Spleen (tissue), 11 donors: ENCODE data around the gene MYO5B. TPM values are rescaled to one million over a fixed set of nuclear protein-coding genes. Genes with fewer than 3 reads are reported as not detected.
A peak's percentile ranks its signal among the peaks of the same experiment; 100 is the strongest.

ENCODE experiments used
- DNase-seq: peaks from one replicate; pipeline ENCODE4 v3.0.0-alpha.2; 2020
- H3K27ac ChIP-seq, 8 donors: fragments of 200-600 bp; sonication (generic) in 7 of 8; 1 replicate in 4 of 8; 2 replicates in 4 of 8; pipeline versions ENCODE4 v1.5.0 to v1.8.0; 2016 to 2021; ENCODE audit warnings: inconsistent platforms in 4 of 8, mild to moderate bottlenecking in 4 of 8, moderate library complexity in 1 of 8
- H3K27me3 ChIP-seq, 7 donors: fragments of 200-600 bp; sonication (generic) in 6 of 7; replicated peaks in 1 of 7; 1 replicate in 4 of 7; 2 replicates in 3 of 7; pipeline versions ENCODE4 v1.5.0 to v1.8.0; 2016 to 2021; ENCODE audit warnings: inconsistent platforms in 3 of 7, mild to moderate bottlenecking in 1 of 7
- H3K36me3 ChIP-seq, 6 donors: fragments of 200-600 bp; sonication (generic) in 5 of 6; 1 replicate in 4 of 6; 2 replicates in 2 of 6; pipeline versions ENCODE4 v1.5.0 to v1.8.0; 2016 to 2021; ENCODE audit warnings: inconsistent platforms in 2 of 6
- H3K4me1 ChIP-seq, 6 donors: fragments of 200-600 bp; sonication (generic) in 5 of 6; 1 replicate in 3 of 6; 2 replicates in 3 of 6; pipeline versions ENCODE4 v1.5.0 to v1.8.0; 2016 to 2021; ENCODE audit warnings: inconsistent platforms in 3 of 6
- H3K4me3 ChIP-seq, 8 donors: fragments of 200-600 bp; sonication (generic) in 7 of 8; 1 replicate in 4 of 8; 2 replicates in 4 of 8; pipeline versions ENCODE4 v1.5.0 to v1.8.0; 2016 to 2021; ENCODE audit warnings: inconsistent platforms in 4 of 8, mild to moderate bottlenecking in 4 of 8, moderate library complexity in 2 of 8
- H3K9me3 ChIP-seq, 8 donors: fragments of 200-600 bp; sonication (generic) in 7 of 8; 1 replicate in 4 of 8; 2 replicates in 4 of 8; pipeline versions ENCODE4 v1.5.0 to v1.8.0; 2016 to 2021; ENCODE audit warnings: inconsistent platforms in 4 of 8
- CTCF ChIP-seq, 11 experiments: fragments of 200-600 bp in 7 of 11; fragments of 450-650 bp in 4 of 11; sonication (generic) in 4 of 11; IDR thresholded peaks in 8 of 11; conservative IDR thresholded peaks in 3 of 11; 1 replicate in 7 of 11; 2 replicates in 4 of 11; pipeline versions ENCODE4 v1.4.0 to v1.8.0; 2016 to 2021; ENCODE audit warnings: antibody characterized with exemption in 11 of 11, inconsistent platforms in 4 of 11, mild to moderate bottlenecking in 1 of 11
- POLR2A ChIP-seq, 3 donors: fragments of 450-650 bp; IDR thresholded peaks; one replicate each; pipeline ENCODE4 v1.5.1; 2017; ENCODE audit warnings: antibody characterized with exemption in 3 of 3, mild to moderate bottlenecking in 1 of 3
- POLR2AphosphoS5 ChIP-seq, 3 donors: sonication (generic); formaldehyde crosslinking; IDR thresholded peaks; one replicate each; pipeline ENCODE4 v1.5.1; 2017; ENCODE audit warnings: antibody characterized with exemption in 3 of 3
- WGBS, 5 donors: extraction: QIAGEN DNeasy Blood & Tissue Kit in 3 of 5; methylation state at CpG; one replicate each; pipeline versions ENCODE4 v1.1.5 to v1.1.7; 2013 to 2018; 5-methylcytosine and 5-hydroxymethylcytosine counted together
- intact Hi-C: fragments of 100-400 bp; cut with DNase I; formaldehyde crosslinking; loops from one replicate; pipeline ENCODE4 v1.15.0; 2023; ENCODE audit warnings: low total_unique reads
- polyA plus RNA-seq, 3 donors: library from polyadenylated mRNA; stranded (reverse); fragments of 200-250 nt; gene quantifications; one replicate each; pipeline ENCODE4 v1.2.1, GENCODE V29; 2013
- total RNA-seq, 7 donors: library from RNA; depleted of rRNA in 3 of 7; stranded (reverse); fragments of >200 nt in 3 of 7; fragmentation: NEBNext Ultra II Directional in 4 of 7; extraction: Animal tissue kit (Norgen Biotek cat#: 25700) in 4 of 7; gene quantifications; one replicate each; pipeline versions ENCODE4 v1.1.0 to v1.2.1, GENCODE V29; 2016 to 2021
- donor health status: healthy with polysubstance abuse.
- donor health status: DM: no; HTN: no; CAD: no; lungs with moderate emphysema.
- donor health status: DM: no; HTN: no; CAD: no.
- donor health status: Bipolar disorder and iron deficiency.
- donor health status: healthy.
- donor health status: DM: no; HTN: no; CAD: no.
- donor health status: DM: yes; HTN: yes; CAD: no.

Gene MYO5B
- total and polyA plus RNA-seq, 10 donors = 0.74 to 6.0 (median 2.4) TPM

- Histone ChIP-seq H3K4me1 (no peaks in the 10 kb centered on the region), H3K27me3 (no peaks in the 10 kb centered on the region), H3K9me3 (no peaks in the 10 kb centered on the region), H3K36me3 (no peaks in the 10 kb centered on the region), H3K27ac (no peak overlapping the region), H3K4me3 (no peak overlapping the region)
- intact Hi-C loops = no loop called here
- DNase-seq = no peak
- peak in 8 of 11 experiments; percentile 36 to 72 (median 56) for TF ChIP-seq CTCF (IDR thresholded peaks at IDR 0.05 in 8 of 11, conservative IDR thresholded peaks at IDR 0.05 in 3 of 11)
- TF ChIP-seq POLR2AphosphoS5 (IDR thresholded peaks at IDR 0.05) = no peak
- TF ChIP-seq POLR2A (IDR thresholded peaks at IDR 0.05) = no peak
- WGBS, 5 donors = 84 to 99% (median 85%) methylated on average over 3 of the region's 3 CpGs
Observed at GRCh38 chr18:50009773-50010335, 185.1 kb downstream of the MYO5B start.

- WGBS, 5 donors = 65 to 76% (median 71%) methylated on average over 3 of the region's 3 CpGs
- intact Hi-C loops = no loop called here
- no peaks in the 10 kb centered on the region for H3K9me3 ChIP-seq
- no peaks in the 10 kb centered on the region for H3K4me1 ChIP-seq
- TF ChIP-seq CTCF (IDR thresholded peaks at IDR 0.05 in 8 of 11, conservative IDR thresholded peaks at IDR 0.05 in 3 of 11) = no peak
- TF ChIP-seq POLR2A (IDR thresholded peaks at IDR 0.05) = no peak
- TF ChIP-seq POLR2AphosphoS5 (IDR thresholded peaks at IDR 0.05) = no peak
- no peaks in the 10 kb centered on the region for H3K36me3 ChIP-seq
- H3K27ac ChIP-seq = no peak overlapping the region
- no peak overlapping the region for H3K4me3 ChIP-seq
- DNase-seq = no peak
- no peaks in the 10 kb centered on the region for H3K27me3 ChIP-seq
Observed at GRCh38 chr18:50008306-50008705, 186.6 kb downstream of the MYO5B start.

- H3K27ac ChIP-seq = no peak overlapping the region
- H3K4me1 ChIP-seq = no peaks in the 10 kb centered on the region
- H3K4me3 ChIP-seq = no peak overlapping the region
- intact Hi-C loops = no loop called here
- no peaks in the 10 kb centered on the region for H3K9me3 ChIP-seq
- 58 to 83% (median 74%) methylated on average over 2 of the region's 2 CpGs for WGBS, 5 donors
- DNase-seq = no peak
- H3K27me3 ChIP-seq = peaks cover 0 to under 1% (median 0%) of the 10 kb centered on the region in 7 donors
- TF ChIP-seq CTCF (IDR thresholded peaks at IDR 0.05 in 8 of 11, conservative IDR thresholded peaks at IDR 0.05 in 3 of 11) (no peak), POLR2AphosphoS5 (IDR thresholded peaks at IDR 0.05) (no peak), POLR2A (IDR thresholded peaks at IDR 0.05) (no peak)
- H3K36me3 ChIP-seq = no peaks in the 10 kb centered on the region
Observed at GRCh38 chr18:50006470-50007046, 188.4 kb downstream of the MYO5B start.

DNA sequence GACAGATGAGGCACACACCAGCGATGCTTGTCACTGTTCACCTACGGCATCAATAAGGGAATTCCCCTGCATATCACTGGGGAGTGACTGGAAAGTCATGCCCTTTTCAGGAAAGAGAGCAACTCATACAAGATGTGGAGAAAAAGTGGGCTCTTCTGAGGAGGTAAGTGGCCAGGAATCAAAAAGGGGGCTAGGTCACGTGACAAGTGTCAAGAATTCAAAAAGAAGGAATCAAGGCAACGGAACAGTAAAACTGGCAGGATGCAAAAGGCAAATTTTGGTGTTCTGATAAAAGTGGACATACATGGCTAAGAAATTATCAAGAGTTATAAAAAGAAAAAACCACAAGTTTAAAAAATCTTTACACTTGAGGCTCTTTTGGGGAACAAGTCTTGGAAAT lies 190.9 kb downstream of the MYO5B start:
- no peaks in the 10 kb centered on the region for H3K4me1 ChIP-seq
- intact Hi-C loops = no loop called here
- TF ChIP-seq CTCF (IDR thresholded peaks at IDR 0.05 in 8 of 11, conservative IDR thresholded peaks at IDR 0.05 in 3 of 11) (no peak), POLR2AphosphoS5 (IDR thresholded peaks at IDR 0.05) (no peak), POLR2A (IDR thresholded peaks at IDR 0.05) (no peak)
- H3K36me3 ChIP-seq = no peaks in the 10 kb centered on the region
- H3K27me3 ChIP-seq = peaks cover 0 to 11% (median 0%) of the 10 kb centered on the region in 7 donors
- 66 to 74% (median 67%) methylated on average over 4 of the region's 4 CpGs for WGBS, 5 donors
- H3K27ac ChIP-seq = no peak overlapping the region
- no peak overlapping the region for H3K4me3 ChIP-seq
- no peaks in the 10 kb centered on the region for H3K9me3 ChIP-seq
- DNase-seq = no peak
